Large intestine (tissue), 3 donors: ENCODE results near the gene METTL21A. TPM values are rescaled to one million over a fixed set of nuclear protein-coding genes. Genes with fewer than 3 reads are reported as not detected.
"Not testable (repeated sequence)": the region's sequence is repeated elsewhere in the genome, so short reads cannot be mapped to it uniquely, and the experiment has no call there.

Experiments
- DNase-seq, 2 donors: peaks; one replicate each; pipeline versions ENCODE4 v3.0.0 to v3.0.0-alpha.2; 2013
- H3K27ac ChIP-seq: one replicate; pipeline ENCODE4 v1.5.1; 2013; ENCODE audit warnings: low read length
- H3K27me3 ChIP-seq: 2 replicates; pipeline ENCODE4 v1.6.1; 2013; ENCODE audit warnings: low read length; ENCODE audit not compliant: control insufficient read depth, insufficient read depth
- H3K36me3 ChIP-seq: 2 replicates; pipeline ENCODE4 v1.6.1; 2013; ENCODE audit warnings: low read length; ENCODE audit not compliant: control insufficient read depth, insufficient read depth
- H3K4me1 ChIP-seq: one replicate; pipeline ENCODE4 v1.6.1; 2013; ENCODE audit warnings: low read length; ENCODE audit not compliant: control insufficient read depth, insufficient read depth
- H3K4me3 ChIP-seq: one replicate; pipeline ENCODE4 v1.5.1; 2013; ENCODE audit warnings: low read length
- H3K9me3 ChIP-seq: one replicate; pipeline ENCODE4 v1.6.1; 2013; ENCODE audit warnings: mild to moderate bottlenecking, low read depth, low read length, moderate library complexity; ENCODE audit not compliant: control insufficient read depth
- WGBS: methylation state at CpG from one replicate; pipeline ENCODE4 v1.1.5; 2013; ENCODE audit warnings: low lambda C conversion rate; ENCODE audit not compliant: insufficient coverage; 5-methylcytosine and 5-hydroxymethylcytosine counted together
- polyA plus RNA-seq: library from polyadenylated mRNA; unstranded; fragments of 120-200 nt; gene quantifications from one replicate; pipeline ENCODE4 v1.2.1, GENCODE V29; 2013

The METTL21A gene
- polyA plus RNA-seq, 1 donor: 19.3 TPM

DNA sequence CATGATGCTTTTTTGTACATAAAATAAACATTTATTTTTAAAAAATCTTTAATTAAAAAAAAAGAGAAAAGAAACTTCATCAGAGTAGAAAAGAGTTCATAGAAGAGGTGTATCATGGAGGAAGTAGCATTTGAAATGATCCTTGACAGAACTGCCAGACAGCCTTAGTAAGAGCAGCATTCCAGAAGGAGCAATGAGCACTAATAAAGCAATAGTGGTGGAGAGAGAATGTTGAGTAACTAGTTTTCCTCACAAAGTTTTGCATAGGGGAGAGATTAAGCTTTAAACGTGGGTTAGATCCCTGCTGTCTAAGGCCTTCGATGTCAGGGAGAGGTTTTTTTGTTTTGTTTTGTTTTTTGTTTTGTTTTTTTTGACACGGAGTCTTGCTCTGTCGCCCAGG, 29.8 kb upstream of the METTL21A start:
- Histone ChIP-seq H3K36me3 (no peaks in the 10 kb centered on the region), H3K4me1 (no peaks in the 10 kb centered on the region), H3K27ac (no peak overlapping the region), H3K27me3 (no peaks in the 10 kb centered on the region), H3K9me3 (no peaks in the 10 kb centered on the region), H3K4me3 (no peak overlapping the region)
- no peak for DNase-seq
- no CpG with 5 or more reads among the region's 4 CpGs for WGBS

DNA sequence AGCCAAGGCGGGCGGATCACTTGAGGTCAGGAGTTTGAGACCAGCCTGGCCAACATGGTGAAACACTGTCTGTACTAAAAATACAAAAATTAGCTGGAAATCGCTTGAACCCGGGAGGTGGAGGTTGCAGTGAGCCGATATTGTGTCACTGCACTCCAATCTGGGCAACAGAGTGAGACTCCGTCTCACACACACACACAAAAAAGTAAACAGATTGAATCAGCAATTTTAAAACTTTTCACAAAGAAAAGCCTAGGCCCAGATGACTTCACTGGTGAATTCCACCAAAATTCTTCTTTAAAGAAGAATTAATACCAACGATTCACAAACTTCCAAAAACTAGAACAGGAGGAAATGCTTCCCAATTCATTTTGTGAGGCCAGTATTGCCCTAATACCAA, 21.4 kb upstream of the METTL21A start:
- not testable (repeated sequence) for H3K4me3 ChIP-seq, H3K27me3 ChIP-seq, H3K27ac ChIP-seq, H3K4me1 ChIP-seq, DNase-seq, H3K9me3 ChIP-seq, H3K36me3 ChIP-seq
- WGBS: 100% methylated on average over 1 of the region's 7 CpGs

DNA sequence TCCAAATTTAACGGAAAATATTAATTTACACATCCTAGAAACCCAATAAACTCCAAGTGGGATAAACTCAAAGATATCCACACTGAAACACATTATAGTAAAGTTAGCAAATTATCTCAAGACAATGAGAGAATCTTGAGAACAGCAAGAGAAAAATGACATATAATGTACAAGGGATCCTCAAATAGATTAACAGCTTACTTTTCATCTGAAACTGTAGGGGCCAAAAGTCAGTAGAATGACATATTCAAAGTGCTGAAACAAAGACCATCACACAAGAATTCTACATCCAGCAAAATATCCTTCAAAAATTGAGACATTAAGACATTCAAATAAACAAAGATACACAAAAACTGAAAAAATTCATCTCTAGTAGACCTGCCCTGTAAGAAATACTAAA, 18.7 kb upstream of the METTL21A start:
- no peaks in the 10 kb centered on the region for H3K4me1 ChIP-seq
- 100% methylated on average over 1 of the region's 1 CpG for WGBS

GRCh38 chr2:207640661-207641060, 15.5 kb upstream of the METTL21A start:
- no peak for DNase-seq
- Histone ChIP-seq H3K4me3 (no peak overlapping the region), H3K27ac (no peak overlapping the region), H3K27me3 (no peaks in the 10 kb centered on the region), H3K4me1 (no peaks in the 10 kb centered on the region), H3K36me3 (no peaks in the 10 kb centered on the region), H3K9me3 (no peaks in the 10 kb centered on the region)
- WGBS: no CpG with 5 or more reads among the region's 1 CpG

More for the DNA sequence above, 18.7 kb upstream of the METTL21A start:
- Histone ChIP-seq H3K27ac (no peak overlapping the region), H3K4me3 (no peak overlapping the region), H3K9me3 (no peaks in the 10 kb centered on the region), H3K36me3 (no peaks in the 10 kb centered on the region), H3K27me3 (no peaks in the 10 kb centered on the region)
- DNase-seq: no peak

GRCh38 chr2:207640160-207640559, 15.0 kb upstream of the METTL21A start:
- no peak overlapping the region for H3K4me3 ChIP-seq
- no peaks in the 10 kb centered on the region for H3K4me1 ChIP-seq
- no peaks in the 10 kb centered on the region for H3K9me3 ChIP-seq
- H3K27ac ChIP-seq: no peak overlapping the region
- H3K36me3 ChIP-seq: no peaks in the 10 kb centered on the region
- DNase-seq: no peak
- H3K27me3 ChIP-seq: no peaks in the 10 kb centered on the region

GRCh38 chr2:207639288-207639687, 14.1 kb upstream of the METTL21A start:
- H3K4me3 ChIP-seq, H3K27ac ChIP-seq, DNase-seq, H3K9me3 ChIP-seq, H3K36me3 ChIP-seq, H3K27me3 ChIP-seq, H3K4me1 ChIP-seq: not testable (repeated sequence)
- 83% methylated on average over 1 of the region's 3 CpGs for WGBS

GRCh38 chr2:207635468-207636200, 10.4 kb upstream of the METTL21A start:
- no peaks in the 10 kb centered on the region for H3K4me1 ChIP-seq
- no peaks in the 10 kb centered on the region for H3K27me3 ChIP-seq
- H3K27ac ChIP-seq: no peak overlapping the region
- DNase-seq: no peak
- WGBS: 83% methylated on average over 3 of the region's 11 CpGs
- H3K9me3 ChIP-seq: no peaks in the 10 kb centered on the region
- no peak overlapping the region for H3K4me3 ChIP-seq
- H3K36me3 ChIP-seq: no peaks in the 10 kb centered on the region

DNA sequence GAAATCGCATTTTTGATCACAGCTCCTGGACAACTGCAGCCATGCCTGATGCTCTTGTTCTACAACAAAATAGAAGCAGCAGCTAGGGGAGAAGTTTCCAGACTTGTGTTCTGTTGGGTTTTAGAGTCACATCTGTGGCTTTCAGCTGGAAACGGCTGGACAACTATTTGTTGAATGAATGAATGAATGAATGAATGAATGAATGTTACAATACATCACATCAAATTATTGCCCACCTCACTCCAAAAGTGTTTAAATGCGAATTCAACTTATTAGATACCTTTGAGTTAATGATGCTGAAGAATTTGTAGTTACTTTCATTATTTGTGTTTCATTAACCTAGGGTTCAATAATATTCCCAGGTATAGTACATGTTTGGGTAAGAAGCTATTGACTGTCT, 8.5 kb upstream of the METTL21A start:
- Histone ChIP-seq H3K4me3 (no peak overlapping the region), H3K36me3 (no peaks in the 10 kb centered on the region), H3K27me3 (no peaks in the 10 kb centered on the region), H3K4me1 (no peaks in the 10 kb centered on the region), H3K9me3 (no peaks in the 10 kb centered on the region), H3K27ac (no peak overlapping the region)
- WGBS: no CpG with 5 or more reads among the region's 3 CpGs
- DNase-seq: no peak

DNA sequence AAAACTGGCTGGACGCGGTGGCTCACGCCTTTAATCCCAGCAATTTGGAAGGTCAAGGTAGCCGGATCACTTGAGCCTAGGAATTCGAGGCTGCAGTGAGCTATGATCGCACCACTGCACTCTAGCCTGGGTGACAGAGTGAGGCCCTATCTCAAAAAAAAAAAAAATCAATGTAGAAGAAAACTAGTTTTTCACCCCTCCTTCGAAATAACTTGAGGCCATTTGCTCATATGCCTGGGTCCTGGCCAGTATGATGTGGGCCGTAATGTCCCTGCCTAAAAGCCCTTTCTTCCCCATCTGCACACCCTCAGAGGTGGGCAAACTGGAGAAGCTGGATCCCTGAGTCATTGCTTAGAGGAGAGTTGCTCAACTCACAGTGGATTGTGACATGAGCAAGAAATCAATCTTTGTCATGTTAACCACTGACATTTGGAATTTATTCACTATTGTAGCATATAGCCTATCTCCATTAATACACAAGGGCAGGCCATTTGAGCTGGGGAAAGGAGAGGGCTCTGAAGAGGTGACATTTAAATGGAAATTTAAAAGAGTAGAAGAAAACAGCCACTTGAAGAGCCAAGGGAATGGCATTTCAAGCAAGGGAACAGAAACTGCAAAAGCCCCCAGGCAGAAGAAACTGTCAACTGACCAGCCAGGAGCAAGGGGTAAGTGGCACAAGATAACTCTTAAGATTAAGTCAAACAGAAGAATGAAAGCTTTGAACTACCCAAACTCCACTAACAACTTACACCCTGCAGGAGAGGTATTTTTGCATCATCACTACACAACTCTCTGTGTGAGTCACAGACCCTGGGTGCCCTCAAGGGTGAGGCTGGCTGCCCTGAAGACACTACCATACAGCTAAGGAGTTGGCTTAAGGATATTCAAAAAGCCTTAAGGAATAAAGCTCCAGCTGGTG, 7.6 kb upstream of the METTL21A start:
- H3K36me3 ChIP-seq: no peaks in the 10 kb centered on the region
- H3K27me3 ChIP-seq: no peaks in the 10 kb centered on the region
- no peaks in the 10 kb centered on the region for H3K4me1 ChIP-seq
- no peak overlapping the region for H3K27ac ChIP-seq
- 100% methylated on average over 1 of the region's 8 CpGs for WGBS
- DNase-seq: no peak
- H3K4me3 ChIP-seq: no peak overlapping the region
- H3K9me3 ChIP-seq: no peaks in the 10 kb centered on the region

DNA sequence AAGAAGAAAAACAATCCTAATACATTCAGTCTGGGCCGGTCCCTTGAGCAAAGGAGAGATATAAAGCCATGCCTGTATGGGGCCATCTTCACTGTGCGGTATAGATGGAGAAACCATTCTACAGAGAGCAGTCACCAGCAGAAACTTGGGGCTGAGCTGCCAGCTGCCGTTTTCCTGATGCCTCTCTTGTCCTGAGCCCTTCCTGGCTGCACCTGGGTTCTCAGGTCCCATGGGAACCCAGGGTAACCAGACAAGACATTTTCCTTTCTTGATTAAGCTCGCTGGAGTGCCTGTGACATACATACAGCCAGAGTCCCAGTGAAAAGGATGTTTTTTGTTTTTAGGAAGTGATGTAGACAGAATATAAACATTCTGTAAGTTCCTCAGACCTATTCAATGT, 5.3 kb upstream of the METTL21A start:
- H3K4me1 ChIP-seq: no peaks in the 10 kb centered on the region
- H3K4me3 ChIP-seq: no peak overlapping the region
- 86% methylated on average over 1 of the region's 4 CpGs for WGBS
- no peak overlapping the region for H3K27ac ChIP-seq
- no peak for DNase-seq
- no peaks in the 10 kb centered on the region for H3K27me3 ChIP-seq
- H3K36me3 ChIP-seq: no peaks in the 10 kb centered on the region
- no peaks in the 10 kb centered on the region for H3K9me3 ChIP-seq
